ENCODE results near the gene MEX3A.
"Not testable (repeated sequence)": the region's sequence is repeated elsewhere in the genome, so short reads cannot be mapped to it uniquely, and the experiment has no call there.

MEX3A gene

GRCh38 chr1:156053768-156054499, 28.3 kb downstream of the MEX3A start, which contains the start of gene UBQLN4:
Gene UBQLN4 (minus strand): TSS chr1:156053798. CDS start chr1:156053701, 97 bp downstream.
- no peak for FAIRE-seq

DNA sequence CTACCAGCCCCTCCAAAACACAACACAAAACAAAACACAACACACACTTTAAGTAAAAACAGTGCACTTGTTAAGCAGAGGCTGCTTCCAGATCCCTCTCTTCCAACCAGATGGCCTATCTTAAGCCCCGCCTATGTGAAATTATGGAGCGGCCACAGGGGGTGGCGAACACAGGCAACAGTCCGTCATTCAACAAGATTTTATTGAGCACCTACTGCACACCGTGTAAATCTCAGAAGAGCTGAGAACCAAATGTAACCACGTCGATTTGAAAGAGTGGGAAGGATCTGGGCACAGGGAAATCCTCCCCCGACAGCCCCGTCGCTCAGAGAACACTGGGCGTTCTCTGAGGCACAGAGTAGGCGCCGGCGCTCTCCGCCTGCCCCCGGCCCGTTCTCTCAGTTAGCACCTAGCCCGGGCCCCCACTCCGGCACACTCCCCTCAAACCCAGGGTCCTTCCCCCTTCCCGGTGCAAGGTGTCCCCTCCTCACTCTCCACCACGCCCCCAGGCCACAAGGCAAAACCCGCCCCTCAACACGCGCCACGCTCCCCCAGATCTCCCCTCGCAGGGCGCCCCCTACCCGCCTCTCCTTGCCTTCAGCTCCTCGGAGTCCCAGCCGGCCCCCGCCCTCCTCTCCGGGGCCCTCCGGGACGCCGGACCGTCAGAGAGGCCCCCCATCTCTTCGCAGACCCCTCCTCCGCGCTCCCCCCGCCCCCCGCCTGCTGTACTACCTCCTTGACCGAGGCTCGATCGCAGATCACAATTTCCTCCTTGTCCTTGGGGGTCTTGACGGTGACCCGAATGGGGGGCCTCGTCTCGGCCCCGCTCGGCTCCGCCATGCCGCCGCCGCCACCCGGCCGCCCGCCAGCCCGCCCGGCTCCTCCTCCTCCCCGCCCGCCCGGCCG, 29.1 kb downstream of the MEX3A start:
- FAIRE-seq: no peak

GRCh38 chr1:156051011-156051725, 31.1 kb downstream of the MEX3A start:
- FAIRE-seq: no peak

- no peak for FAIRE-seq
These were observed 31.9 kb downstream of the MEX3A start for GRCh38 chr1:156050376-156050775.

DNA sequence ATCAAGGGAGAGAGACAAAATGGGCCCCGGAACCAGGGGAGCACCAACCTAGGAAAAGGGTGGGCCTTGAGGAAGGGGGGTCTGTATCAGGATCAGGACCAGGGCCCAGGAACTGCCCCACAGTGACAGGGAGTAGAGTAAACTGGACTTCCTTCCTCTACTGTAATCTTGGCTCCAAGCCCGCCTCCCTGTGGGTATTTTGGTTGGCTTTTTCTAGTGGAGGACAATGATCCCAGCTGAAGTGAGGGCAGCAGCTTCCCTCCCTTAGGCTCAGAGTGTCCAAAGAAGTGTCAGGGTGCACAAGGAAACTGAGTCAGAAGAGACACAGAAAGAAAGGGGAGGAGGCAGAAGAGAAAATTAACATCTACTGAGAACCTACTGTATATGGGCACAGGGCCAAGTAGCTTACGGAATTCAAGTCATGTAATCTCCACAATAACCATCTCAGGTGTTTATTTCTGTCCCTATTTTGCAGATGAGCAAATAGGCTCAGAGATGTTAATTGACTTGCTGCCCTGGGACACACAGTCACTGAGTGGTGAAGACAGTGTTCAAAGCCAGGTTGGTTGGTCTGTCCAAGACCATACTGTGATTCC, 33.5 kb downstream of the MEX3A start:
- no peak for FAIRE-seq

DNA sequence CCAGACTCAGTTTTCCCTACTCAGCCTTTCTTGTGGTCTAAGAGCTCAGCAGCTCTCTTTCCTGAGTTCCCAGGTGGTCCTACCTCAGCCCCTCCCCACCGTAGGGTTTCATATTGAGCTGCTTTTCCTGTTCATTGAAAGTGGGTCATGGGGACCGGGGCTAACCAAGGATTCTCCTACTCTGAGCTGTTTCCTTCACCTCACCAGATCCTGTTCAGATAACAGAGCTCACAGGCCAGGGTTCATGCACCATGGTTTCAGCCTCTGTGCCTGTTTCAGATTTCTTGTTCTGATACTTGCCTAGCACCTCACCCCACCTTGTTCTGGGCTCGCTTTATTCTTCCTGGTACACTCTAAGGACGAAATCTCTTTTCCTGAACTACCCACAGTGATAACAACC, 37.2 kb downstream of the MEX3A start:
- FAIRE-seq: no peak

DNA sequence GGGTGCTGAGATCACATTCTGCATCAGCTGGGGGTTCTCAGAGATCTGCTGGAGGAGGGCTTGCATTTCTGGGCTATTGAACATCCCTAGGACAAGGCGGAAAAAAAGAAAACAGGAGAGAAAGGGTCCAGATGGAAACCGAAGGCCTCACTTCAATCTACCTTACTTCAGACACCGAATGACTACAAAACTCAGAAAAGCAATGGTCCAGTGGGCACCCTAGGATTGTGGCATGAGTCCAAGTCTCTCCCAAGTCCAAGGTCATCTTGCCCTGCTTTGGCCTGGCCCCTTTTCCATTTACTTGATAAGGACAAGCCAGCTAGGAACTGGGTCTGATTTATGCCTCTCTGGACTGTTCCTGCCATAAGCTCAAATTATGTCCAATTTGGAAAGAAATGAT, 39.4 kb downstream of the MEX3A start:
- FAIRE-seq: no peak

GRCh38 chr1:156034991-156035390, 47.3 kb downstream of the MEX3A start:
- FAIRE-seq: not testable (repeated sequence)

DNA sequence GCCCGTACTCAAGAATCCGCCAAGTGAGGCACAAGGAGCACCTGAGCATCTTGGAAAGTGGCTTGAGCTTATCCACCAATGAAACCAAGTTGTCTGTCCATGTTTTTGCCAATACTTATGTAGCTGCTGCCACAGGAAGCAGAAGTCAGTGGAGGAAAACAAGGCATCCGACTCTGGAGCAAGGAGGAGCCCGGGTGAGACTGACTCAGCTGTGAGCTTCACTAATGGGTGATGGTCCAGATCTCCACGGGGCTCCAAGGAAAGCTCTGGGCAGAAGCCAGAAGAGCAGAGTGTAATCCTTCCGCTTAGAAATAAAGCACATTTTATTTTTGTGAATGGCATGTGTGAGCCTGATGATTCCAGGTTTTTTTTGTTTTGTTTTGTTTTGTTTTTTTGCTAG, 49.3 kb downstream of the MEX3A start:
- FAIRE-seq: no peak

GRCh38 chr1:156026588-156026987, 55.7 kb downstream of the MEX3A start:
- no peak for FAIRE-seq

DNA sequence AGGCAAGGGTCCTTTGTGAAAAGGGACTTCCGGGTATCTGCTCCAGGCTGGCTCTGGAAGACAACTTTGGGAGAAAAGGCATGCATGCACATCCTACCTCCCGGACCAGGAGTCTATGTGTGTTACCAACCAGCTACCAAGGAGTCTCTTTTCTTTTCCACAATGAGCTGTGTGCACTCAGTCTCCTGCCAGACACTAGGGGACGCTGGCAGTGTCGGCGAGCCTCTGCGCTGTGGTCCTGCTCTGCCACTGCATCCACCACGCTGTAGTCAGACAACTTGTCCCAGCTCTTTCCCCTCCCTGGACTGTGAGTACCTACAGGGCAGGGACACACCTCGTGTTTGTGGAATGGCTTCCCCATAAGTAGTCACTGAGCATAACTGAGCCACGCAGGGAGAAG, 56.4 kb downstream of the MEX3A start:
- peak; percentile 69 for FAIRE-seq

DNA sequence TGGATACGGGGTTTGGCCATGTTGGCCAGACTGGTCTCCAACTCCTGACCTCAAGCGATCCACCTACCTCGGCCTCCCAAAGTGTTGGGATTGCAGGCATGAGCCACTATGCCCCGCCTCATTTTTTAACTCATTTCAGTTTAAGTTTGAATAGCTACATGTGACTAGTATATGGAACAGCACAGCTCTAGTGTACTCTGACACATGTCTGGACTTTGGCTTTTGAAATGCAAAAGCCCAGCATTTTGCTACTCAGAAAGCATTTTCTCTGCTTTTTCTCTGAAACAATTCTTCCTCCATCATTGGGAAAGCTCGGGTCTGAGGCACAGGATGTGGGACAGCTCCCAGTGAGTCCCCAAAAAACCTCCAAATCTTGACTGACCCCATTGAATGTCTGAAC, 57.5 kb downstream of the MEX3A start:
- no peak for FAIRE-seq
